Measurements from ENCODE around the gene JMJD4. TPM values are rescaled to one million over a fixed set of nuclear protein-coding genes. Genes with fewer than 3 reads are reported as not detected.

Gene JMJD4
- total RNA-seq, 1 experiment from 2014 or later = 24.4 TPM

DNA sequence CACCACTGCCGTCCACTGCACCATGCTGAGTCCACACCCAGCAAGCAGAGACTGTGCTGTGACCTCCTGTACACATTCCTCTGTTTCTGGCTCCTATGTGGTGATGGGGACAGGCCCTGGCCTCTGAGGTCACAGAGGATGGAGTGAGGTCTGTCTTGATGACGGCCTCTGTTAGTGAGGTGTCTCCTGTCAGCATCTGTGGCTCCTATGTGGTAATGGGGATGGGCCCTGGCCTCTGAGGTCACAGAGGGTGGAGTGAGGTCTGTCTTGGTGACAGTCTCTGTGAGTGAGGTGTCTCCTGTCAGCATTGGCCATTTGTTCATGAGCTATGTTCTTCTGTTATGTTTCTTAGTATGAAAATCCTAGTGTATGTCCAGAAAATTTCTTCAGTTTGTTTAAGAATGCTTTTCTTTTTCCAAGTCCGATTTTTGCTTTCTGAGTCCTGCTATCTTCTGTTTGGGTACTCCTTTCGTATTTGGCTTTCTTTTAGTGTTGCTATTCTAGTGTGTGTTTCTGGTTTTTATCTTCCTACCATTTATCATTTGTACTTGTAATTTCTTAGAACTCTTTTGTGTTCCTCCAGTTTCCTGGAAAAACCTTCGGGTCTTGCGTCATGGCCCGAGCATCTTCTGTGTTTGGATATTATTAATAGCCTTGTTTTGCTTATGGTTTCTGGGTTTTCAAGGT is 13.5 kb upstream of the JMJD4 start:
- Histone ChIP-seq H3K79me2 (ENCODE audit: insufficient read depth, low read length) (peaks cover 2% of the 10 kb centered on the region; the same call in 1 of the 2 replicates), H3K9ac (ENCODE audit: extremely low read depth, insufficient read length, low read length) (no peak overlapping the region), H2BK20ac (ENCODE audit: low read depth, low read length, poor library complexity, severe bottlenecking) (no peak overlapping the region), H4K5ac (ENCODE audit: insufficient read length, low read depth, low read length) (no peak overlapping the region), H2BK15ac (ENCODE audit: low read depth, low read length) (no peak overlapping the region), H2BK120ac (ENCODE audit: low read depth, low read length, poor library complexity, severe bottlenecking) (no peak overlapping the region), H3K27me3 (ENCODE audit: insufficient read depth, low read length) (no peaks in the 10 kb centered on the region), H4K8ac (replicated peaks; ENCODE audit: insufficient read length, low read depth, low read length) (no peak overlapping the region), H4K91ac (ENCODE audit: insufficient read length, low read depth, low read length) (no peak overlapping the region), H3T11ph (ENCODE audit: low read length) (no peak overlapping the region), H3K79me1 (ENCODE audit: insufficient read depth, low read depth, low read length, poor library complexity, severe bottlenecking) (peaks cover 2% of the 10 kb centered on the region), H3K23me2 (ENCODE audit: insufficient read length, low read depth, low read length, poor library complexity, severe bottlenecking) (no peaks in the 10 kb centered on the region), H2BK5ac (ENCODE audit: insufficient read length, low read length) (no peak overlapping the region), H2BK12ac (ENCODE audit: insufficient read length, low read depth, low read length) (no peak overlapping the region), H3K4ac (ENCODE audit: low read depth, low read length) (no peak overlapping the region), H3K4me1 (ENCODE audit: insufficient read depth, low read length) (no peaks in the 10 kb centered on the region), H3K18ac (ENCODE audit: insufficient read length, low read depth, low read length) (no peak overlapping the region), H3K14ac (ENCODE audit: insufficient read depth, low read length) (no peak overlapping the region), H3K27ac (ENCODE audit: insufficient read length, low read depth, low read length) (no peak overlapping the region), H3K9me3 (ENCODE audit: control insufficient read depth, low read depth, low read length) (no peaks in the 10 kb centered on the region), H3K4me2 (ENCODE audit: insufficient read depth, insufficient read length, low read length) (no peak overlapping the region), H3K23ac (ENCODE audit: insufficient read length, low read depth, low read length) (no peak overlapping the region), H2AK5ac (ENCODE audit: insufficient read length, low read length) (no peak overlapping the region), H3K56ac (ENCODE audit: insufficient read length, low read depth, low read length) (no peak overlapping the region), H2AFZ (ENCODE audit: low read length) (no peak overlapping the region), H4K20me1 (ENCODE audit: control insufficient read depth, insufficient read depth, insufficient read length) (no peaks in the 10 kb centered on the region)
- Mint-ChIP-seq H3K27ac (no peak overlapping the region), H3K36me3 (ENCODE audit: insufficient read depth in 1 of 3, low read depth in 3 of 3) (peaks cover 7 to 29% (median 23%) of the 10 kb centered on the region in 3 experiments), H3K4me3 (no peak overlapping the region), H3K27me3 (ENCODE audit: low read depth) (no peaks in the 10 kb centered on the region), H3K4me1 (no peaks in the 10 kb centered on the region), H3K9me3 (no peaks in the 10 kb centered on the region)
- TF ChIP-seq, protein P1, sequence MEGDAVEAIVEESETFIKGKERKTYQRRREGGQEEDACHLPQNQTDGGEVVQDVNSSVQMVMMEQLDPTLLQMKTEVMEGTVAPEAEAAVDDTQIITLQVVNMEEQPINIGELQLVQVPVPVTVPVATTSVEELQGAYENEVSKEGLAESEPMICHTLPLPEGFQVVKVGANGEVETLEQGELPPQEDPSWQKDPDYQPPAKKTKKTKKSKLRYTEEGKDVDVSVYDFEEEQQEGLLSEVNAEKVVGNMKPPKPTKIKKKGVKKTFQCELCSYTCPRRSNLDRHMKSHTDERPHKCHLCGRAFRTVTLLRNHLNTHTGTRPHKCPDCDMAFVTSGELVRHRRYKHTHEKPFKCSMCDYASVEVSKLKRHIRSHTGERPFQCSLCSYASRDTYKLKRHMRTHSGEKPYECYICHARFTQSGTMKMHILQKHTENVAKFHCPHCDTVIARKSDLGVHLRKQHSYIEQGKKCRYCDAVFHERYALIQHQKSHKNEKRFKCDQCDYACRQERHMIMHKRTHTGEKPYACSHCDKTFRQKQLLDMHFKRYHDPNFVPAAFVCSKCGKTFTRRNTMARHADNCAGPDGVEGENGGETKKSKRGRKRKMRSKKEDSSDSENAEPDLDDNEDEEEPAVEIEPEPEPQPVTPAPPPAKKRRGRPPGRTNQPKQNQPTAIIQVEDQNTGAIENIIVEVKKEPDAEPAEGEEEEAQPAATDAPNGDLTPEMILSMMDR (conservative IDR thresholded peaks at IDR 0.05) = no peak
- no peak for DNase-seq
- WGBS (ENCODE audit: extremely low coverage, insufficient read length, low lambda C conversion rate) = no CpG with 5 or more reads among the region's 7 CpGs

All from H9 (cell line).